Lung (tissue), 12 donors: Measurements from ENCODE around the gene RCC2. TPM values are rescaled to one million over a fixed set of nuclear protein-coding genes. Genes with fewer than 3 reads are reported as not detected.

ENCODE experiments used
- ATAC-seq: fragments of 200-7000 bp; cut with Tn5 transposase; one replicate; pipeline ENCODE4 v1.9.1; 2020; ENCODE audit warnings: moderate number of reproducible peaks; ENCODE audit not compliant: insufficient read depth, low FRiP score
- DNase-seq, 3 donors: peaks; one replicate each; pipeline ENCODE4 v3.0.0-alpha.2; 2013 to 2017
- H3K27ac ChIP-seq, 2 donors: one replicate each; pipeline ENCODE4 v1.5.1; 2013; ENCODE audit warnings: mild to moderate bottlenecking in 2 of 2, moderate library complexity in 2 of 2, control low read depth in 1 of 2, inconsistent platforms in 1 of 2, low read depth in 1 of 2, low read length in 1 of 2
- H3K27me3 ChIP-seq, 3 donors: one replicate each; pipeline ENCODE4 v1.5.1; 2013; ENCODE audit warnings: low read length in 2 of 3; ENCODE audit not compliant: control insufficient read depth in 3 of 3, insufficient read depth in 3 of 3
- H3K36me3 ChIP-seq, 4 donors: one replicate each; pipeline ENCODE4 v1.5.1; 2013; ENCODE audit warnings: low read length in 4 of 4, mild to moderate bottlenecking in 1 of 4, moderate library complexity in 1 of 4; ENCODE audit not compliant: control insufficient read depth in 4 of 4, insufficient read depth in 4 of 4
- H3K4me1 ChIP-seq, 5 donors: one replicate each; pipeline ENCODE4 v1.5.1; 2013; ENCODE audit warnings: low read length in 5 of 5, mild to moderate bottlenecking in 2 of 5, moderate library complexity in 1 of 5; ENCODE audit not compliant: control insufficient read depth in 5 of 5, insufficient read depth in 5 of 5
- H3K4me3 ChIP-seq: one replicate; pipeline ENCODE4 v1.5.1; 2013; ENCODE audit warnings: mild to moderate bottlenecking, control low read depth, moderate library complexity
- H3K9ac ChIP-seq, 2 donors: one replicate each; pipeline ENCODE4 v1.5.1; 2013; ENCODE audit warnings: low read length in 2 of 2, control low read depth in 1 of 2; ENCODE audit not compliant: insufficient read depth in 1 of 2
- H3K9me3 ChIP-seq, 4 donors: one replicate each; pipeline ENCODE4 v1.5.1; 2013; ENCODE audit warnings: low read length in 3 of 4, mild to moderate bottlenecking in 1 of 4, moderate library complexity in 1 of 4; ENCODE audit not compliant: control insufficient read depth in 4 of 4, insufficient read depth in 3 of 4
- WGBS, 2 donors: extraction: QIAGEN DNeasy Blood & Tissue Kit; methylation state at CpG; one replicate each; pipeline ENCODE4 v1.1.7; 2013; 5-methylcytosine and 5-hydroxymethylcytosine counted together
- polyA plus RNA-seq, 2 donors: library from polyadenylated mRNA; stranded (reverse); fragments of 200-250 nt; gene quantifications; one replicate each; pipeline ENCODE4 v1.2.1, GENCODE V29; 2013
- total RNA-seq, 2 donors: library from RNA; depleted of rRNA in 1 of 2; stranded (reverse); fragments of >200 nt in 1 of 2; gene quantifications; one replicate each; pipeline ENCODE4 v1.2.1, GENCODE V29; 2014 to 2021
- TF ChIP-seq, protein P1 (sequence below): IDR thresholded peaks from 2 replicates; pipeline ENCODE4 v1.5.1; 2012; ENCODE audit warnings: mild to moderate bottlenecking; ENCODE audit errors: control extremely low read depth, extremely low read depth
- donor health status: control.
- donor health status: control.
- donor health status: Bipolar disorder and iron deficiency.
- donor health status: healthy.
- donor health status: DM: yes; HTN: yes; CAD: no.

The RCC2 gene
- total and polyA plus RNA-seq, 4 donors, result 31.9 to 51.2 (median 38.5) TPM

DNA sequence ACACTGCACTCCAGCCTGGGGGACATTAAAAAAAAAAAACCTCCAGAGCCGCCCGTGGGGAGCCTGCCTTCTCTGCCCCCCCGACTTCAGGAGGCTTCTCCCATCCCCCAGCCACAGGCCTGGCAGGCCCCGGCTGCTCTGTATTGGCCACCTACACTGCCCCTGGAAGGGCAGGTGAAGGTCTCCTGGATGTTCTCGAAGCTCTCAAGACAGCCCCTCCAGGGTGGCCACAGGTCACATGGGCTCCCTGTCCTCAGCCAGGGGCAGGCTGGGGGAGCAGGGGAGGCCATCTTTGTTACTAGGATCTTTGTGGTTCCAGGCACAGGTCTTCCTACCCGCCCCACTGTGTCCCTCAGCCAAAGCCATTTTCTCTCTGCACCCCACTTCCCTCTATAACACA lies 34.7 kb downstream of the RCC2 start:
- ATAC-seq (no peak), DNase-seq (no peak)
- 66 to 75% methylated on average over 6 of the region's 6 CpGs for WGBS, 2 donors
- H3K27ac ChIP-seq, result no peak overlapping the region
- peaks cover 0 to 19% (median 5%) of the 10 kb centered on the region in 4 donors for H3K36me3 ChIP-seq
- no peaks in the 10 kb centered on the region for H3K27me3 ChIP-seq
- H3K9ac ChIP-seq, result no peak overlapping the region
- H3K9me3 ChIP-seq, result no peaks in the 10 kb centered on the region
- TF ChIP-seq, protein P1, sequence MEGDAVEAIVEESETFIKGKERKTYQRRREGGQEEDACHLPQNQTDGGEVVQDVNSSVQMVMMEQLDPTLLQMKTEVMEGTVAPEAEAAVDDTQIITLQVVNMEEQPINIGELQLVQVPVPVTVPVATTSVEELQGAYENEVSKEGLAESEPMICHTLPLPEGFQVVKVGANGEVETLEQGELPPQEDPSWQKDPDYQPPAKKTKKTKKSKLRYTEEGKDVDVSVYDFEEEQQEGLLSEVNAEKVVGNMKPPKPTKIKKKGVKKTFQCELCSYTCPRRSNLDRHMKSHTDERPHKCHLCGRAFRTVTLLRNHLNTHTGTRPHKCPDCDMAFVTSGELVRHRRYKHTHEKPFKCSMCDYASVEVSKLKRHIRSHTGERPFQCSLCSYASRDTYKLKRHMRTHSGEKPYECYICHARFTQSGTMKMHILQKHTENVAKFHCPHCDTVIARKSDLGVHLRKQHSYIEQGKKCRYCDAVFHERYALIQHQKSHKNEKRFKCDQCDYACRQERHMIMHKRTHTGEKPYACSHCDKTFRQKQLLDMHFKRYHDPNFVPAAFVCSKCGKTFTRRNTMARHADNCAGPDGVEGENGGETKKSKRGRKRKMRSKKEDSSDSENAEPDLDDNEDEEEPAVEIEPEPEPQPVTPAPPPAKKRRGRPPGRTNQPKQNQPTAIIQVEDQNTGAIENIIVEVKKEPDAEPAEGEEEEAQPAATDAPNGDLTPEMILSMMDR, result no peak
- peaks cover 0 to 4% (median 0%) of the 10 kb centered on the region in 5 donors for H3K4me1 ChIP-seq
- no peak overlapping the region for H3K4me3 ChIP-seq

DNA sequence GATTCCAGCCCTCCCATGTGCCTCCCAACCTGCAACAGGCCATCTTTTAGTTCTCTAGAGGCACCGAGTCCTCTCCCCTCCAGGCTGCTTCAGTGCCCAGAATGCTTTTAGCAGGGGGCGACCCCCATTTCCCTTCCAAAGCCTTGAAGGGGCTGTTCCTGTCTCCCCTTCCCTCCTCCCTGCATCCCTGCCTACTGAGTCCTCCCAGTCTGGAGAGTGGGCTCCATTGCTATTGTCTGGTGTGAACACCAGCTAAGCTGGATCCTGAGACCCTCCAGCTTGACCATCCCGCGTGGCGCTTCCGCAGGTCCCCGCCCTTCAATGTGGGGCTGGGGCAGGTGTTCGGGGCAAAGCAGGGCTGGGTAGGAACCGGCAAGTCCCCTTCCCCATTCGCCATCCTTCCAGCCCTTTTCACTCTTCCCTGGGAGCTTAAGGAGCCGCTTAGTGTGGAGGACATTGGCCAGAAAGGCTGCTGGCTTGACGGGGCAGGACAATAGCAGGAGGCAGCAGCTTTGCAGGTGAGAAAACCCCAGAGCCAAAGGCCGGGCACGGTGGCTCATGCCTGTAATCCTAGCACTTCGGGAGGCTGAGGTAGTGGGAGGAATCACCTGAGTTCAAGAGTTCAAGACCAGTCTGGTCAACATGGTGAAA lies 35.3 kb downstream of the RCC2 start:
- no peak overlapping the region for H3K4me3 ChIP-seq
- WGBS, 2 donors, result 67 to 75% methylated on average over 15 of the region's 15 CpGs
- H3K9ac ChIP-seq, result no peak overlapping the region
- H3K4me1 ChIP-seq, result peaks cover 0 to 4% (median 0%) of the 10 kb centered on the region in 5 donors
- no peak for DNase-seq
- ATAC-seq, result no peak
- no peaks in the 10 kb centered on the region for H3K9me3 ChIP-seq
- TF ChIP-seq, protein P1, result no peak
- peaks cover 0 to 12% (median 2%) of the 10 kb centered on the region in 4 donors for H3K36me3 ChIP-seq
- H3K27me3 ChIP-seq, result no peaks in the 10 kb centered on the region
- no peak overlapping the region for H3K27ac ChIP-seq

GRCh38 chr1:17403081-17403480 lies 36.4 kb downstream of the RCC2 start:
- Histone ChIP-seq H3K9me3 (no peaks in the 10 kb centered on the region), H3K27me3 (no peaks in the 10 kb centered on the region), H3K9ac (no peak overlapping the region), H3K36me3 (peaks cover 0 to 4% (median 0%) of the 10 kb centered on the region in 4 donors), H3K4me3 (no peak overlapping the region), H3K27ac (no peak overlapping the region), H3K4me1 (peaks cover 0 to 4% (median 0%) of the 10 kb centered on the region in 5 donors)
- TF ChIP-seq, protein P1, result no peak
- WGBS, 2 donors, result 50 to 77% methylated on average over 3 of the region's 3 CpGs
- ATAC-seq, result no peak
- no peak for DNase-seq

DNA sequence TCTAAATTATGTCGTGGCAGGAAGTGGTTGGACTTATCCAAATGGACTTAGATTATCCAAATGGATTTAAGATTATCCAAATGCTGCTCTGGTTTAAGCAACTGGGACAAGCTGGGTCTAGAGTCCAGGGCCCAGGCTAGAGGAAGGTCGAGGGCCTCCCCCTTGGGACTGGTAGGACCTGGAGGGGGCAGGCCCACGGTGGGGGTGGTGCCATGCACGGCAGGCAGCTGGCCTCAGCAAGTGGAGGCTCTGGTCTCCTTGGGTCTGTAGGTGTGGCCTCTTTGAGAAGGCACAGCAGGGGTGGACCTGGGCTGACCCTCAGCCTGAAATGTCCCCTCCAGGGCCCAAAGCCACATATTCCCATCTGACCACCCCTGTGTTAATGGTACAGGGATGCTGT lies 37.6 kb downstream of the RCC2 start:
- 67 to 76% methylated on average over 4 of the region's 4 CpGs for WGBS, 2 donors
- Histone ChIP-seq H3K4me3 (no peak overlapping the region), H3K27me3 (no peaks in the 10 kb centered on the region), H3K36me3 (no peaks in the 10 kb centered on the region), H3K4me1 (peaks cover 0 to 4% (median 0%) of the 10 kb centered on the region in 5 donors), H3K27ac (no peak overlapping the region), H3K9me3 (no peaks in the 10 kb centered on the region), H3K9ac (no peak overlapping the region)
- DNase-seq (no peak), ATAC-seq (no peak)
- TF ChIP-seq, protein P1, result no peak
